Measurements from ENCODE around the gene DENND6B. TPM values are rescaled to one million over a fixed set of nuclear protein-coding genes. Genes with fewer than 3 reads are reported as not detected.
"Not testable (repeated sequence)": the region's sequence is repeated elsewhere in the genome, so short reads cannot be mapped to it uniquely, and the experiment has no call there.

DENND6B gene
- total and polyA plus RNA-seq, 2 donors (not counting 3 experiments of a cell fraction or from before 2014, with no cell fraction given) = 4.1 to 5.9 TPM

GRCh38 chr22:50322382-50323104, 4.3 kb downstream of the DENND6B start:
- CTCF ChIA-PET = interaction anchor here (1.1 to 3.2 kb wide), 5 partner anchors 14 to 70 kb away, joined by 3 to 16 read pairs (median 4); partner anchors contain the start of gene PLXNB2

DNA sequence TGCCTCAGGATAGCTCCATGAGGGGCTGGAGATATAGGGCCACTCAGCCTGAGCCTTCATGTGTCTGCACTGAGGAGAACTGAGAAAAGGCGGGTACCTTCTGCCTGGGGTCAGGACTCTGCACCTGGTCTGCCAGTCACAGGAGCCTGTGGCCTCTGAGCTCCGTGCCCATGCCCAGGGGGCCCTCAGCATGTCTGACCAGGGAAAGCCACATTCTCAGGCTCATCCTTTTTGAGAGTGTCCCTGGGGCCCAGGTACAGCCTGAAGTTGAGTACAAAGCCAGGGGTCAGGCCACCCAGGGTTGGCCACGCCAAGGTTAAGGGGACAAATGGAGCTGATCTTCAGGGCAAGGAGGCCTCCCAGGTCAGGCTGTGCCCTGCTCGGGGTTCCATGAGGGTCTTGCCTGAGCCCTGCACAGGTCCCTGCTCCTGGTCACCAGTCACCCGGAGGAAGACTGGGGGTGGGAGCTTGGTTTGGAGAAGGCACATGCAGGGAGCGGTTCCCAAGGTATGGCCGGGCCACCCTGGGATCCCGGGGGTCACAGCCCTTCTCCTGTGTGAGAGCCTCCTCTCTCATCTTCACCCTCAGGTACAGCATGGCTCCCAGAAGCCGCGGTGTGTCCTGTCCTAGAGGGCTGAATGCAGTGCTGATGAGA, 6.0 kb downstream of the DENND6B start:
- no peak overlapping the region for H3K4me3 ChIP-seq (replicated peaks in 1 of 3; ENCODE audit: insufficient read depth in 1 of 3, low read depth in 1 of 3, low read length in 3 of 3)
- H3K79me2 ChIP-seq (ENCODE audit: control insufficient read depth, insufficient read depth, low read length) = no peaks in the 10 kb centered on the region
- ChIA-PET CTCF (interaction anchor here (1.0 to 2.9 kb wide), 3 partner anchors 12 to 44 kb away, joined by 3 to 16 read pairs (median 3); partner anchors contain the start of gene PLXNB2), POLR2A (no interaction called here)
- no peaks in the 10 kb centered on the region for H3K27me3 ChIP-seq (ENCODE audit: control insufficient read depth in 2 of 2, insufficient read depth in 2 of 2, low read length in 2 of 2)
- no peaks in the 10 kb centered on the region for H3K9me3 ChIP-seq (replicated peaks; ENCODE audit: control insufficient read depth, insufficient read depth, low read length)
- no peaks in the 10 kb centered on the region for H4K20me1 ChIP-seq (replicated peaks; ENCODE audit: control insufficient read depth, extremely low read depth, insufficient read depth, low read length)
- TF ChIP-seq FOS (IDR thresholded peaks at IDR 0.05; ENCODE audit: borderline replicate concordance, insufficient read depth, low read length) = no peak
- TF ChIP-seq MYC (IDR thresholded peaks at IDR 0.05; ENCODE audit: low read depth, low read length) = no peak
- H3K4me1 ChIP-seq (ENCODE audit: control insufficient read depth, extremely low read depth, insufficient read depth, low read length) = no peaks in the 10 kb centered on the region
- DNase-seq (ENCODE audit: low read depth, low spot score) (no peak), FAIRE-seq (no peak)
- no peak overlapping the region for H3K9ac ChIP-seq (replicated peaks; ENCODE audit: extremely low read depth, insufficient read depth, low read length)
- dilution Hi-C loops (cut with MboI; ENCODE audit: extremely low pct_ligation_motif_present, low sequenced_read_pairs) (no loop called here), intact Hi-C loops (cut with micrococcal nuclease) (no loop called here)
- no TSS peak for BruUV-seq (replicated peaks)
- no peaks in the 10 kb centered on the region for H3K36me3 ChIP-seq (ENCODE audit: control insufficient read depth in 2 of 2, extremely low read depth in 1 of 2, insufficient read depth in 2 of 2, low read length in 2 of 2)
- no peak overlapping the region for H3K27ac ChIP-seq (ENCODE audit: insufficient read depth, low read depth, low read length)
- H3K9me1 ChIP-seq (replicated peaks; ENCODE audit: control insufficient read depth, extremely low read depth, insufficient read depth, low read length) = no peaks in the 10 kb centered on the region
- H2AFZ ChIP-seq (ENCODE audit: low read depth, low read length) = no peak overlapping the region
- H3K4me2 ChIP-seq (ENCODE audit: insufficient read depth, low read length) = no peak overlapping the region

More at GRCh38 chr22:50322382-50323104, 4.3 kb downstream of the DENND6B start:
- H3K9me3 ChIP-seq (replicated peaks; ENCODE audit: control insufficient read depth, insufficient read depth, low read length); dilution Hi-C loops (cut with MboI; ENCODE audit: extremely low pct_ligation_motif_present, low sequenced_read_pairs); H3K9ac ChIP-seq (replicated peaks; ENCODE audit: extremely low read depth, insufficient read depth, low read length); H4K20me1 ChIP-seq (replicated peaks; ENCODE audit: control insufficient read depth, extremely low read depth, insufficient read depth, low read length); H2AFZ ChIP-seq (ENCODE audit: low read depth, low read length); H3K79me2 ChIP-seq (ENCODE audit: control insufficient read depth, insufficient read depth, low read length); DNase-seq (ENCODE audit: low read depth, low spot score); POLR2A ChIA-PET; H3K9me1 ChIP-seq (replicated peaks; ENCODE audit: control insufficient read depth, extremely low read depth, insufficient read depth, low read length); H3K27ac ChIP-seq (ENCODE audit: insufficient read depth, low read depth, low read length); H3K36me3 ChIP-seq (ENCODE audit: control insufficient read depth in 2 of 2, extremely low read depth in 1 of 2, insufficient read depth in 2 of 2, low read length in 2 of 2); FAIRE-seq; H3K27me3 ChIP-seq (ENCODE audit: control insufficient read depth in 2 of 2, insufficient read depth in 2 of 2, low read length in 2 of 2); H3K4me2 ChIP-seq (ENCODE audit: insufficient read depth, low read length); H3K4me1 ChIP-seq (ENCODE audit: control insufficient read depth, extremely low read depth, insufficient read depth, low read length); BruUV-seq (replicated peaks); intact Hi-C loops (cut with micrococcal nuclease); H3K4me3 ChIP-seq (replicated peaks in 1 of 3; ENCODE audit: insufficient read depth in 1 of 3, low read depth in 1 of 3, low read length in 3 of 3): not testable (repeated sequence)

Data from endothelial cell of umbilical vein (primary cell).